Measurements from ENCODE around the gene ABCA12. TPM values are rescaled to one million over a fixed set of nuclear protein-coding genes. Genes with fewer than 3 reads are reported as not detected.
"Not testable (repeated sequence)": the region's sequence is repeated elsewhere in the genome, so short reads cannot be mapped to it uniquely, and the experiment has no call there.

ABCA12 gene, protein sequence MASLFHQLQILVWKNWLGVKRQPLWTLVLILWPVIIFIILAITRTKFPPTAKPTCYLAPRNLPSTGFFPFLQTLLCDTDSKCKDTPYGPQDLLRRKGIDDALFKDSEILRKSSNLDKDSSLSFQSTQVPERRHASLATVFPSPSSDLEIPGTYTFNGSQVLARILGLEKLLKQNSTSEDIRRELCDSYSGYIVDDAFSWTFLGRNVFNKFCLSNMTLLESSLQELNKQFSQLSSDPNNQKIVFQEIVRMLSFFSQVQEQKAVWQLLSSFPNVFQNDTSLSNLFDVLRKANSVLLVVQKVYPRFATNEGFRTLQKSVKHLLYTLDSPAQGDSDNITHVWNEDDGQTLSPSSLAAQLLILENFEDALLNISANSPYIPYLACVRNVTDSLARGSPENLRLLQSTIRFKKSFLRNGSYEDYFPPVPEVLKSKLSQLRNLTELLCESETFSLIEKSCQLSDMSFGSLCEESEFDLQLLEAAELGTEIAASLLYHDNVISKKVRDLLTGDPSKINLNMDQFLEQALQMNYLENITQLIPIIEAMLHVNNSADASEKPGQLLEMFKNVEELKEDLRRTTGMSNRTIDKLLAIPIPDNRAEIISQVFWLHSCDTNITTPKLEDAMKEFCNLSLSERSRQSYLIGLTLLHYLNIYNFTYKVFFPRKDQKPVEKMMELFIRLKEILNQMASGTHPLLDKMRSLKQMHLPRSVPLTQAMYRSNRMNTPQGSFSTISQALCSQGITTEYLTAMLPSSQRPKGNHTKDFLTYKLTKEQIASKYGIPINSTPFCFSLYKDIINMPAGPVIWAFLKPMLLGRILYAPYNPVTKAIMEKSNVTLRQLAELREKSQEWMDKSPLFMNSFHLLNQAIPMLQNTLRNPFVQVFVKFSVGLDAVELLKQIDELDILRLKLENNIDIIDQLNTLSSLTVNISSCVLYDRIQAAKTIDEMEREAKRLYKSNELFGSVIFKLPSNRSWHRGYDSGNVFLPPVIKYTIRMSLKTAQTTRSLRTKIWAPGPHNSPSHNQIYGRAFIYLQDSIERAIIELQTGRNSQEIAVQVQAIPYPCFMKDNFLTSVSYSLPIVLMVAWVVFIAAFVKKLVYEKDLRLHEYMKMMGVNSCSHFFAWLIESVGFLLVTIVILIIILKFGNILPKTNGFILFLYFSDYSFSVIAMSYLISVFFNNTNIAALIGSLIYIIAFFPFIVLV (N-terminal part only)
- total RNA-seq = under 1 TPM in 1 of 2 donors, not detected in 1; 0.02 TPM

DNA sequence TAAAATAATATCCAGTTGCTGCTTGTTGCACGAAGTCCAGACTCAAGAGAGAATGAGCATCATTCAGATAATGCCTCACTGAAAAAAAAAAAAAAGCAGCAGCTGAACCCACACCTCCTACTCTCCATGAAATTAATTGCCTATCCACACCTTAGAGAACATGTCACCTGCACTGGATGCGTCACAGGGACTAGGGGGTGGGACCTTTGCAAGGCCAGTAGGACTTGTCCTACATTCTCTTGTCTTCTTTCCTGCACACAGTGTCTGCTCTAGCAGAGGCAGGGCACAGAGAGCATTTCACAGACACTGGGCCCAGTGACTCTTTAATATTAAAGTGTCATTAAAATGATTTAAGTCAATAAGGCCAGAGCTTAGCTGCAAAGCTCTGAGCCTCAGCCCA is at the start of gene ABCA12:
TSS of gene ABCA12 (minus strand) at position 148 of the 400 bp plus-strand sequence. CDS start 418 bp downstream, outside the sequence.
- Mint-ChIP-seq H3K36me3 (ENCODE audit: insufficient read depth in 2 of 2) (no peaks in the 10 kb centered on the region), H3K27me3 (ENCODE audit: low read depth) (peaks cover 19% of the 10 kb centered on the region), H3K27ac (peak within 1 kb of the TSS; percentile 35), H3K4me1 (ENCODE audit: low read depth) (peaks cover 18% of the 10 kb centered on the region), H3K9me3 (peaks cover 1 to 2% of the 10 kb centered on the region in 2 donors), H3K4me3 (peak within 1 kb of the TSS in 1 of 2 donors; percentile 22)
- no peak for ATAC-seq (replicated peaks in 1 of 2)
- no peak for DNase-seq

DNA sequence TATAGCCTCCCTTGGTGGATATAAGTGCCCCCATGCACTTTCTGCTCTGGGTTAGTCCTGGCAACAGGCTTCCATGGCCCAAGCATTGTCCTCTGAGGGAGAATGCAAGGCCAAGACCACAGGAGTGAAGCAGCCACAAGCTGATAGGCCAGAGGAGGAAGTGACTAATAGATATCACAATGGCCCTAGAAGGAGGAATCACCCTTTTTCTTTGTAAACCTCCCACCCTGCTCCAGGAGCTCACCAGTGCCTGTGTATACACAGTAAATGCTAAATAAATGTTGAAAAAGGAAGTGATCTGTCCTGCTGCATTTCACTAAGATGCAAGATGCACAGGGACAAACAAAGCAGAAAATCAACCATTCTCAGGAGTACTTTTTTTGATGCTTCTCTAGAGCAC is 49.7 kb upstream of the ABCA12 start:
- no peak overlapping the region for H3K4me3 Mint-ChIP-seq
- H3K27me3 Mint-ChIP-seq (ENCODE audit: low read depth) = peaks cover 7% of the 10 kb centered on the region
- ATAC-seq (replicated peaks in 1 of 2) (no peak), DNase-seq (no peak)
- H3K36me3 Mint-ChIP-seq (ENCODE audit: insufficient read depth in 2 of 2) = peaks cover 0 to 2% of the 10 kb centered on the region in 2 donors
- peaks cover 0 to 2% of the 10 kb centered on the region in 2 donors for H3K9me3 Mint-ChIP-seq
- no peaks in the 10 kb centered on the region for H3K4me1 Mint-ChIP-seq (ENCODE audit: low read depth)
- no peak overlapping the region for H3K27ac Mint-ChIP-seq

DNA sequence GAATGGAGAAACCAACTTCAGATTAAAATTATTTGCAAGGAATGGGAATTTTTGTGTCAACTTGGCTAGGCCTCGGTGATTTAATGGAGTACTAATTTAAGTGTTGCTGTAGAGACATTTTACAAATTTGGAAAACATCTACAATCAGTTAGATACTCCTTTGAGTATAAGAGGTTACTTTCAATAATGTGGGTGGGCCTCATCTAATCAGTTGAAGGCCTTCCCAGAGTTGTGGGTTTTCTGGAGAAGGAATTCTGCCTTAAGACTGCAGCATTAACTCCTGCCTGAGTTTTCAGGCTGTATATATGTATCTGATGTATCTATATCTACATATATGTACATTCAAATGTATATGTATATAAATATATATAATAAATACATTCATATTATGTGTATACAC is 47.6 kb upstream of the ABCA12 start:
- DNase-seq = no peak
- H3K27me3 Mint-ChIP-seq (ENCODE audit: low read depth) = peaks cover under 1% of the 10 kb centered on the region
- peaks cover 0 to 2% of the 10 kb centered on the region in 2 donors for H3K36me3 Mint-ChIP-seq (ENCODE audit: insufficient read depth in 2 of 2)
- peaks cover 4 to 6% of the 10 kb centered on the region in 2 donors for H3K9me3 Mint-ChIP-seq
- H3K4me3 Mint-ChIP-seq = no peak overlapping the region
- no peak for ATAC-seq (replicated peaks in 1 of 2)
- H3K27ac Mint-ChIP-seq = no peak overlapping the region
- H3K4me1 Mint-ChIP-seq (ENCODE audit: low read depth) = no peaks in the 10 kb centered on the region

DNA sequence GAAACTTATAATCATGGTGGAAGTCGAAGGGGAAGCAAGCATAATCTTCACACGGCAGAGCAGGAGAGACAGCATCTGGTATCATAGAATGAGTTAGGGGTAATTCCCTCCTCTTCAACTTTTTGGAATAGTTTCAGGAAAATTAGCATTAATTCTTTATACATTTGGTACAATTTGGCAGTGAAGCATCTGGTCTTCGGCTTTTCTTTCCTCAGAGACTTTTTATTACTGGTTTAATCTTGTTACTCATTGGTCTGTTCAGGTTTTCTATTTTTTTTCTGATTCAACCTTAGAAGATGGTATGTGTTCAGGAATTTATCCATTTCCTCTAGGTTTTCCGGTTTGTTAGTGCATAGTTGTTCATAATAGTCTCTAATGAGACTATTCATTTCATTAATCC is 39.7 kb upstream of the ABCA12 start:
- Mint-ChIP-seq H3K4me1 (ENCODE audit: low read depth) (no peaks in the 10 kb centered on the region), H3K9me3 (peaks cover 4 to 12% of the 10 kb centered on the region in 2 donors), H3K4me3 (no peak overlapping the region), H3K36me3 (ENCODE audit: insufficient read depth in 2 of 2) (no peaks in the 10 kb centered on the region), H3K27ac (no peak overlapping the region), H3K27me3 (ENCODE audit: low read depth) (no peaks in the 10 kb centered on the region)
- DNase-seq = no peak
- no peak for ATAC-seq (replicated peaks in 1 of 2)

DNA sequence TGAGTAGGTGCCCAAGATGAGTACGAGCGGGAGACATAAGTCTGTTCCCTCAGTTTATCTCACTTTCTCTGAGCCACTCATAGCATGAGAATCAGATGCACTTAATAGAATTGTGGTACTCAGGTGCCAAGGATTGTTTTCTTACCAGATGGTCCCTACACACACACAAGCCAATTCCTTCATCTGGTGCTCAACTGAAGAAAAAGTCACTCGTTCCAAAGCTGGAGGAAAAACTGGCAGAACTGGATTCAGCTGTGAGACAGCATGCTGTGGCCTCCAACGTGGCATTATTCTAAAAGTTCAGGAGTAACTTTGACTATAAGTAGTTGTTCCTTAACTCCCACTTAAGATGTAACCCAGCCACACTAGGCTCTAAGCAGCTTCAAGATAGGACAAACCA is 33.4 kb upstream of the ABCA12 start:
- ATAC-seq (replicated peaks in 1 of 2) = no peak
- Mint-ChIP-seq H3K9me3 (no peaks in the 10 kb centered on the region), H3K27me3 (ENCODE audit: low read depth) (no peaks in the 10 kb centered on the region), H3K27ac (no peak overlapping the region), H3K4me1 (ENCODE audit: low read depth) (no peaks in the 10 kb centered on the region), H3K36me3 (ENCODE audit: insufficient read depth in 2 of 2) (no peaks in the 10 kb centered on the region), H3K4me3 (no peak overlapping the region)
- no peak for DNase-seq

DNA sequence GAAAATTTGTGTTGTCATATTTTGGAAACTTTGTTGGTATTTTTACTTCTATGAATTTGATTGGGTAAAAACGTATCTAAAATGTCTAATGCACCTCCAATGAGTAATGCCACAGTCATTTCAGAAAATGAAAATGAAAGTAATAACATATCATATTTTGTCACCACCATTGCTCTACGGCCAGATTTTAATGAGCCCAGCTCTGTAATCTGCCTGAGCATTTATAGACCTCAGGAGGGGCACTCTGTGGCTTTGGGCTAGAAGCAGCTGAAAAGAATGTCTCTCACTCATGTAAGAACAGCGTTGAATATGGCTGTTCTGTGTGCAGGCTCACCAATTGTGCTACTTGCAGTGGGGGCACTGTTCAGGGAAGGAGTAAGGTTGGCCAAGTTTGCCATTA is 32.7 kb upstream of the ABCA12 start:
- Mint-ChIP-seq H3K36me3 (ENCODE audit: insufficient read depth in 2 of 2) (no peaks in the 10 kb centered on the region), H3K4me3 (peak overlapping the region in 1 of 2 donors; percentile 17), H3K9me3 (no peaks in the 10 kb centered on the region), H3K27me3 (ENCODE audit: low read depth) (no peaks in the 10 kb centered on the region), H3K27ac (no peak overlapping the region), H3K4me1 (ENCODE audit: low read depth) (no peaks in the 10 kb centered on the region)
- DNase-seq = no peak
- peak; percentile 22 to 51 for ATAC-seq (replicated peaks in 1 of 2)

DNA sequence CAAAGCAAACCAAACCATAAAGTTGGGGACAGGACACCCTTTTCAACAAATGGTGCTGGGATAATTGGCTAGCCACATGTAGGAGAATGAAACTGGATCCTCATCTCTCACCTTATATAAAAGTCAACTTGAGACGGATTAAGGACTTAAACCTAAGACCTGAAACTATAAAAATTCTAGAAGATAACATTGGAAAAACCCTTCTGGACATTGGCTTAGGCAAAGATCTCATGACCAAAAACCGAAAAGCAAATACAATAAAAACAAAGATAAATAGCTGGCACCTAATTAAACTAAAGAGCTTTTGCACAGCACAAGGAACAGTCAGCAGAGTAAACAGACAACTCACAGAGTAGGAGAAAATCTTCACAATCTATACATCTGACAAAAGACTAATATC is 28.1 kb upstream of the ABCA12 start:
- DNase-seq; H3K9me3 Mint-ChIP-seq; H3K4me1 Mint-ChIP-seq (ENCODE audit: low read depth); H3K27ac Mint-ChIP-seq; H3K27me3 Mint-ChIP-seq (ENCODE audit: low read depth); ATAC-seq (replicated peaks in 1 of 2); H3K36me3 Mint-ChIP-seq (ENCODE audit: insufficient read depth in 2 of 2); H3K4me3 Mint-ChIP-seq: not testable (repeated sequence)

DNA sequence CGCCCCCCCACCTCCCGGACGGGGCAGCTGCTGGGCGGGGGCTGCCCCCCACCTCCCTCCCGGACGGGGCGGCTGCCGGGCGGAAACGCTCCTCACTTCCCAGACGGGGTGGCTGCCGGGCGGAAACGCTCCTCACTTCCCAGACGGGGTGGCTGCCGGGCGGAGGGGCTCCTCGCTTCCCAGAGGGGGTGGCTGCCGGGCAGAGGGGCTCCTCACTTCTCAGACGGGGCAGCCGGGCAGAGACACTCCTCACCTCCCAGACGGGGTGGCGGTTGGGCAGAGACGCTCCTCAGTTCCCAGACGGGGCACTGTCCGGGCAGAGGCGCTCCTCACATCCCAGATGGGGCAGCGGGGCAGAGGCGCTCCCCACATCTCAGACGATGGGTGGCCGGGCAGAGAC is 24.9 kb upstream of the ABCA12 start:
- not testable (repeated sequence) for H3K36me3 Mint-ChIP-seq (ENCODE audit: insufficient read depth in 2 of 2); H3K4me1 Mint-ChIP-seq (ENCODE audit: low read depth); H3K4me3 Mint-ChIP-seq; ATAC-seq (replicated peaks in 1 of 2); H3K27me3 Mint-ChIP-seq (ENCODE audit: low read depth); H3K9me3 Mint-ChIP-seq; H3K27ac Mint-ChIP-seq; DNase-seq

DNA sequence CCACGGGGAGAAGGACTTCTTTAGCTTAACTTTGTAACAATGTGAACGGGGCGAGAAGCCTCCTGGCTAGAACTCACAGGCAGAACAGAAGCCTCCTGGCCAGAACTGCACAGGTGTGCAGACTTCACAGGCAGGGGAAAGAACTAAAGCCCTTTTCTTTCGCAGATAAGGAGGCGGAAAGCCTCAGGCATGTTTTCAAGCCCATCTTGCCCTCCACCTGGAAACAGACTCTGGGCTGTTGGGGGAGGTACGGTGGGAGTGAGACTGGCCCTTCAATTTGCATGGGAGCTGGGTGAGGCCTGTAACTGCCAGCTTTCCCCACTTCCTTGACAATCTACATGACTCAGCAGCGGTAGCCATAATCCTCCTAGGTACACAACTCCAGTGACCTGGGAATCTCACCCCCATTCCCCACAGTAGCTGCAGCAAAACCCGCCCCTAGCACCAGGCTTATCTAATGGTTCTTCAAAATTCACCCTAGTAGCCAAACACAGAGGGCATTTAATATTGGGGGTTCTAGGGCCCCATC is 22.9 kb upstream of the ABCA12 start:
- Mint-ChIP-seq H3K27ac (no peak overlapping the region), H3K27me3 (ENCODE audit: low read depth) (no peaks in the 10 kb centered on the region), H3K36me3 (ENCODE audit: insufficient read depth in 2 of 2) (peaks cover 0 to 3% of the 10 kb centered on the region in 2 donors), H3K9me3 (peaks cover 4% of the 10 kb centered on the region in 2 donors), H3K4me1 (ENCODE audit: low read depth) (no peaks in the 10 kb centered on the region), H3K4me3 (no peak overlapping the region)
- no peak for ATAC-seq (replicated peaks in 1 of 2)
- no peak for DNase-seq

DNA sequence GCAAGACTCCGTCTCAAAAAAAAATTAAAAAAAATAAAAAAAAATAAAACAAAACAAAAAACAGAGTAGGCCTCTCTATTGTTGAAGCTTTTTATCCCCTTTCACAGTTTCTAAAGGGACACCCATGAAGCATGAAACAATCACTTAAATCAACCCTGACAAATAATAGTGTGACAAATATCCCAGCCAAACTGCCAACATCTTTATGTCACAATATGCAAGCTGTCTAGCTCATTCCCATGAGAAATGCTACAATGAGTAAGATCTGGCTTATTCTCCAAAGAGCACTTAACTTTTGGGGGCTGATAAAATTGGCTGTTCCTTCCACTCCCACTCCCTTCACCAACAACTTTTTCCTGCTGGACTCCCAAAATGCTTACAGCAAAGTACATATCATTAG is 21.7 kb upstream of the ABCA12 start:
- ATAC-seq (replicated peaks in 1 of 2) (no peak), DNase-seq (no peak)
- Mint-ChIP-seq H3K4me1 (ENCODE audit: low read depth) (no peaks in the 10 kb centered on the region), H3K36me3 (ENCODE audit: insufficient read depth in 2 of 2) (peaks cover 0 to 3% of the 10 kb centered on the region in 2 donors), H3K27me3 (ENCODE audit: low read depth) (no peaks in the 10 kb centered on the region), H3K27ac (no peak overlapping the region), H3K9me3 (peaks cover 3 to 4% of the 10 kb centered on the region in 2 donors), H3K4me3 (no peak overlapping the region)

DNA sequence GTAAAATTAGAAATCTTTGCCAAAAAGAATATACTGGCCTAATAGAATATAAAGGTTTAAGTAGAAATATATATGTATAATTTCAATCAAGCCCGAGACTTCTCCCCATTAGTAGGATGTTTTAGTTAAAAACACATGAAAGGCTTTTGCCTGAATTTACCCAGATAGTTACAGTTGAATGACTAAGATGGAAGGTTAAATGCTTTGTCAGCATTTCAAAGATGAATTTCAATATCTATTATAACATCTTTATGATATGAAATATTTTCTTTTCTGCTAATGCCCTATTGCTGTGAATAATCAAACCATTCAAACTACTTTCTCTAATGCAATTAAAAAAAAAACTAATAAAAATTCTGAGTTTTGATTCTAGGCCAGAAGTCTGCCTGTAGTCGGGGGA is 18.0 kb upstream of the ABCA12 start:
- Mint-ChIP-seq H3K27me3 (ENCODE audit: low read depth) (no peaks in the 10 kb centered on the region), H3K4me3 (no peak overlapping the region), H3K9me3 (no peaks in the 10 kb centered on the region), H3K36me3 (ENCODE audit: insufficient read depth in 2 of 2) (no peaks in the 10 kb centered on the region), H3K4me1 (ENCODE audit: low read depth) (no peaks in the 10 kb centered on the region), H3K27ac (no peak overlapping the region)
- no peak for DNase-seq
- no peak for ATAC-seq (replicated peaks in 1 of 2)

DNA sequence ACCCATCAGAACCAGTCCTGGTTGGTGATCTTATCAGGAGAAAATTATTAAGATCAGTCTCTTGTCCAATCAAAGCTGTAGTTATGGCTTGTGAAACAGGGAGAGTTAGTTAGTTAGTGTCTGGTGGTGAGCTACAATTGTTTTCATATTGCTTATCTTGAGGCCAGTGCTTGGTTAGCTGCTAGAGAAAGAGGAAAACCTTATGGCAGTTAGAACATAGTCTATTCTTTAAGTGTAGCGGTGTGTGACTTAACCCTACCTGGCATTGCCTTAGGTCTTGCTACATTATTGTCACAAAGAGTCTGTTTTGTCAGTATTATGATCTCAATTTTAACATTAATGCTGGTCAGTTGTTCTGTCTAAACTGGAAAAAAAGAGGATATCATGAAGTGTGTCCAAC is 11.5 kb upstream of the ABCA12 start:
- ATAC-seq (replicated peaks in 1 of 2) (no peak), DNase-seq (no peak)
- Mint-ChIP-seq H3K4me3 (no peak overlapping the region), H3K27me3 (ENCODE audit: low read depth) (no peaks in the 10 kb centered on the region), H3K9me3 (no peaks in the 10 kb centered on the region), H3K27ac (no peak overlapping the region), H3K36me3 (ENCODE audit: insufficient read depth in 2 of 2) (no peaks in the 10 kb centered on the region), H3K4me1 (ENCODE audit: low read depth) (no peaks in the 10 kb centered on the region)

DNA sequence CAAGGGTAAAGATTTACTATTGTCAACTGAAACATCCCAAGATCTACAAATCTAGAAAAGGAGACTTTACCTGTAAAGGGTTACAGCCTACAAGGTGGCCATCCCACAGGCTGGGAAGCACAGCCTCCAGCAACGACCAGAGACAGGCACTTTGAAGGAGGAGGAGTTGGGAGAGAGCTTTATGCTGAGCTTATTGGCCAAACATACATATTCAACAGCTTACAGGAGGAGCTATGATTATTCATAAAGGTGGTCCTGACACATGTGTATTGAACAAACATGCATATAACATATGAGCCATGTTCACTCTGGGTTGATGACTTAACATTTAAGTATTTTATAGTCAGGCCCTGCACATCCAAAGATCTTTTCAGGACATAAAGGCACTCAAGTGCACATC is 11.1 kb upstream of the ABCA12 start:
- DNase-seq (no peak), ATAC-seq (replicated peaks in 1 of 2) (no peak)
- Mint-ChIP-seq H3K9me3 (no peaks in the 10 kb centered on the region), H3K27ac (no peak overlapping the region), H3K27me3 (ENCODE audit: low read depth) (no peaks in the 10 kb centered on the region), H3K4me1 (ENCODE audit: low read depth) (no peaks in the 10 kb centered on the region), H3K4me3 (no peak overlapping the region), H3K36me3 (ENCODE audit: insufficient read depth in 2 of 2) (no peaks in the 10 kb centered on the region)
